HepG2 (cell line): Measurements from ENCODE around the gene NAV2. TPM values are rescaled to one million over a fixed set of nuclear protein-coding genes. Genes with fewer than 3 reads are reported as not detected.

Source experiments
- ATAC-seq: fragments of 200-7000 bp; cut with Tn5 transposase; 3 replicates; pipeline ENCODE4 v1.9.1; 2020; ENCODE audit warnings: mild to moderate bottlenecking, moderate library complexity
- BruUV-seq: library from RNA; stranded (reverse); fragments of 400-500 nt; replicated peaks from 2 replicates; lab custom pipeline; 2021; lab: Mats Ljungman, UMichigan
- CTCF ChIA-PET: fragments of 300-600 bp; formaldehyde crosslinking; extraction: SDS; loops from one replicate; lab custom pipeline; 2021; ENCODE audit warnings: low total read pairs, inconsistent platforms, low intra/inter-chr PET ratio; lab: Yijun Ruan, JAX
- POLR2A ChIA-PET: fragments of 350-600 bp; sonication (Branson Sonifier 250); formaldehyde crosslinking; loops from one replicate; lab custom pipeline; 2020; ENCODE audit warnings: antibody characterized with exemption, inconsistent platforms; lab: Yijun Ruan, JAX
- DNase-seq: peaks from one replicate; pipeline ENCODE4 v3.0.0-alpha.2; 2015; ENCODE audit warnings: low spot score
- FAIRE-seq: peaks from 3 replicates; lab custom pipeline; 2011; peaks lifted over from hg19 to GRCh38; lab: Jason Lieb, UNC
- H2AFZ ChIP-seq: one replicate; pipeline ENCODE4 v1.6.1; 2011; ENCODE audit warnings: low read length, inconsistent platforms
- H3K27ac ChIP-seq: fragments of 300-600 bp; 3 replicates; pipeline ENCODE4 v1.8.0; 2011; ENCODE audit warnings: mixed run types, mild to moderate bottlenecking, mixed read lengths, low read length, inconsistent platforms; ENCODE audit not compliant: insufficient read depth; ENCODE audit errors: extremely low read length
- H3K27me3 ChIP-seq, 2 experiments: fragments of 200-600 bp in 1 of 2; 2 replicates in 1 of 2; 3 replicates in 1 of 2; pipeline versions ENCODE4 v1.6.0 to v1.8.0; 2011; ENCODE audit warnings: low read length in 2 of 2, mild to moderate bottlenecking in 2 of 2, moderate library complexity in 2 of 2, inconsistent platforms in 1 of 2; ENCODE audit not compliant: insufficient read depth in 2 of 2, control insufficient read depth in 1 of 2
- H3K36me3 ChIP-seq, 2 experiments: fragments of 200-600 bp in 1 of 2; replicated peaks in 1 of 2; 2 replicates in 1 of 2; 3 replicates in 1 of 2; pipeline versions ENCODE4 v1.5.1 to v1.8.0; 2011; ENCODE audit warnings: low read length in 2 of 2, inconsistent platforms in 1 of 2; ENCODE audit not compliant: insufficient read depth in 2 of 2, control insufficient read depth in 1 of 2
- H3K4me1 ChIP-seq: 2 replicates; pipeline ENCODE4 v1.5.1; 2012; ENCODE audit warnings: low read length, inconsistent platforms; ENCODE audit not compliant: insufficient read depth
- H3K4me2 ChIP-seq: 2 replicates; pipeline ENCODE4 v1.6.0; 2011; ENCODE audit warnings: low read depth, low read length, inconsistent platforms
- H3K4me3 ChIP-seq, 3 experiments: fragments of 200-600 bp in 1 of 3; sonication (generic), shearing (Covaris generic) in 1 of 3; replicated peaks in 1 of 3; 2 replicates each; pipeline ENCODE4 v1.5.1; 2011 to 2016; ENCODE audit warnings: low read length in 3 of 3, inconsistent platforms in 2 of 3, low read depth in 2 of 3, mild to moderate bottlenecking in 2 of 3, control low read depth in 1 of 3, mixed read lengths in 1 of 3; ENCODE audit not compliant: insufficient read depth in 1 of 3
- H3K79me2 ChIP-seq: one replicate; pipeline ENCODE4 v1.6.1; 2011; ENCODE audit warnings: low read length, inconsistent platforms; ENCODE audit not compliant: insufficient read depth
- H3K9ac ChIP-seq: 2 replicates; pipeline ENCODE4 v1.6.0; 2011; ENCODE audit warnings: mild to moderate bottlenecking, low read depth, low read length, inconsistent platforms; ENCODE audit not compliant: insufficient read depth
- H3K9me3 ChIP-seq: 2 replicates; pipeline ENCODE4 v1.5.1; 2012; ENCODE audit warnings: mild to moderate bottlenecking, low read length
- H4K20me1 ChIP-seq: 2 replicates; pipeline ENCODE4 v1.6.0; 2011; ENCODE audit warnings: inconsistent platforms, mild to moderate bottlenecking, low read length, moderate library complexity; ENCODE audit not compliant: insufficient read depth
- ISL2 ChIP-seq: sonication (generic); formaldehyde crosslinking; IDR thresholded peaks from 2 replicates; pipeline ENCODE4 v1.5.0; 2020; ENCODE audit warnings: missing genetic modification reagents
- MAFK ChIP-seq, 2 experiments: IDR thresholded peaks in 1 of 2; conservative IDR thresholded peaks in 1 of 2; 2 replicates each; pipeline ENCODE4 v1.6.1; 2011; ENCODE audit warnings: improper control_type of control experiment in 2 of 2, low read length in 2 of 2
- PRMT3 ChIP-seq: sonication (generic); formaldehyde crosslinking; IDR thresholded peaks from 2 replicates; pipeline ENCODE4 v1.8.1; 2022; ENCODE audit warnings: low read depth, mild to moderate bottlenecking, moderate library complexity, missing genetic modification reagents, borderline replicate concordance
- ZNF484 ChIP-seq: sonication (generic); formaldehyde crosslinking; IDR thresholded peaks from 2 replicates; pipeline ENCODE4 v1.5.1; 2020; ENCODE audit warnings: mild to moderate bottlenecking, low read depth, missing genetic modification reagents, borderline replicate concordance
- ZNF703 ChIP-seq: sonication (generic); formaldehyde crosslinking; IDR thresholded peaks from 2 replicates; pipeline ENCODE4 v1.5.1; 2020; ENCODE audit warnings: missing genetic modification reagents, mild to moderate bottlenecking, moderate library complexity, borderline replicate concordance
- WGBS: methylation state at CpG from one replicate; pipeline ENCODE4 v1.1.6; 2017; ENCODE audit warnings: low lambda C conversion rate; 5-methylcytosine and 5-hydroxymethylcytosine counted together
- in situ Hi-C: cut with HindIII; loops from 2 replicates; pipeline ENCODE4 v1.10.0; 2017; ENCODE audit warnings: low pct_unique_long_range_greater_than_20kb; ENCODE audit not compliant: extremely low pct_ligation_motif_present
- intact Hi-C: fragments of 100-400 bp; cut with micrococcal nuclease; formaldehyde crosslinking; loops from one replicate; pipeline ENCODE4 v1.10.0; 2022; ENCODE audit not compliant: unreplicated experiment
- polyA plus RNA-seq, 8 experiments: library from polyadenylated mRNA; depleted of rRNA in 3 of 8; stranded (reverse) in 7 of 8; unstranded in 1 of 8; fragments of >200 nt; fragmentation: Illumina TruSeq in 4 of 8; extraction: Trizol in 4 of 8; gene quantifications; 2 replicates each; pipeline versions ENCODE4 v1.2.1 to v1.2.3, GENCODE V29; 2011 to 2016; ENCODE audit warnings: low read depth in 4 of 8, missing spikeins in 1 of 8, mixed read lengths in 1 of 8; ENCODE audit not compliant: insufficient read depth in 1 of 8
- total RNA-seq, 5 experiments: library from RNA; depleted of rRNA; stranded (reverse); fragments of >200 nt; fragmentation: Illumina TruSeq; extraction: Trizol; gene quantifications; 2 replicates each; pipeline ENCODE4 v1.2.3, GENCODE V29; 2016; ENCODE audit warnings: low read depth in 1 of 5
- TF ChIP-seq, protein P1 (sequence below): sonication (generic); formaldehyde crosslinking; IDR thresholded peaks from 2 replicates; pipeline ENCODE4 v1.4.0; 2020; ENCODE audit warnings: missing genetic modification reagents, borderline replicate concordance
- TF ChIP-seq, protein P2 (sequence below): sonication (generic); formaldehyde crosslinking; conservative IDR thresholded peaks from 2 replicates; pipeline ENCODE4 v1.8.0; 2022; ENCODE audit warnings: missing genetic modification reagents
- TF ChIP-seq, protein P3 (sequence below): sonication (generic); formaldehyde crosslinking; conservative IDR thresholded peaks from 2 replicates; pipeline ENCODE4 v1.4.0; 2020; ENCODE audit warnings: missing genetic modification reagents
- TF ChIP-seq, protein P4 (sequence below): IDR thresholded peaks from 2 replicates; pipeline ENCODE4 v1.6.1; 2016; ENCODE audit warnings: missing compliant biosample characterization, missing genetic modification reagents, borderline replicate concordance
- TF ChIP-seq, protein P5 (sequence below): sonication (generic); formaldehyde crosslinking; IDR thresholded peaks from 2 replicates; pipeline ENCODE4 v1.4.0; 2020; ENCODE audit warnings: mild to moderate bottlenecking, missing genetic modification reagents

NAV2 gene
- total and polyA plus RNA-seq, 2 of the 13 experiments (the other 11 are each of a cell fraction or from before 2014, with no cell fraction given), result 9.3 to 34.6 TPM

DNA sequence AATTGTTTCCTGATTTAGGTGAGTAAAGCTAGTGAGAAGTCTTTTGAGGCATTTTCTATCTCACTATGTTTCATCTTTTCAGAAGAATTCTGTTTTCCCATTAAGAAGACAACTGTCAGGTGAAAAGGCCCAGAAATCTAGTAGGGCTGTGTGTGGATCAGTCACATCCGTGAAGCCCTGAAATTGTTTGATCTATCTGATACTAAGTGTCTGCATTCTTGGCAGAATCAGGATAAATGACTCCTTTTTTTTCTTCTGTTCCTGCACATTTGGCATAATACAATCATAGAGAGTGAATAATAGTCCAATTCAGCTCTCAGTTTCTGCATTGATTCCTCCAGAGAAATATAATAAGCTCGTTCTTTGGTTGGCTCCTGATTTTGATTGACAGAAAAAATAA, 208.3 kb downstream of the NAV2 start:
- no peak overlapping the region for H3K4me3 ChIP-seq
- no peaks in the 10 kb centered on the region for H3K36me3 ChIP-seq
- FAIRE-seq (no peak), ATAC-seq (no peak), DNase-seq (no peak)
- no TSS peak for BruUV-seq
- H3K9me3 ChIP-seq, result no peaks in the 10 kb centered on the region
- no peak overlapping the region for H3K4me2 ChIP-seq
- ChIA-PET CTCF (no interaction called here), POLR2A (no interaction called here)
- H3K9ac ChIP-seq, result no peak overlapping the region
- in situ Hi-C loops, result no loop called here
- H4K20me1 ChIP-seq, result no peaks in the 10 kb centered on the region
- no peak overlapping the region for H2AFZ ChIP-seq
- H3K27me3 ChIP-seq, result no peaks in the 10 kb centered on the region
- H3K79me2 ChIP-seq, result no peaks in the 10 kb centered on the region
- intact Hi-C loops, result no loop called here
- H3K27ac ChIP-seq, result no peak overlapping the region
- peaks cover 34% of the 10 kb centered on the region for H3K4me1 ChIP-seq
- 83% methylated on average over 2 of the region's 2 CpGs for WGBS
- TF ChIP-seq PRMT3 (CRISPR knock-in tag) (no peak), ZNF703 (CRISPR knock-in tag) (no peak), MAFK (conservative IDR thresholded peaks at IDR 0.05 in 1 of 2, IDR thresholded peaks at IDR 0.05 in 1 of 2; ENCODE audit: low read length in 2 of 2) (no peak), ISL2 (no peak), ZNF484 (CRISPR knock-in tag) (no peak)
- TF ChIP-seq, protein P1, sequence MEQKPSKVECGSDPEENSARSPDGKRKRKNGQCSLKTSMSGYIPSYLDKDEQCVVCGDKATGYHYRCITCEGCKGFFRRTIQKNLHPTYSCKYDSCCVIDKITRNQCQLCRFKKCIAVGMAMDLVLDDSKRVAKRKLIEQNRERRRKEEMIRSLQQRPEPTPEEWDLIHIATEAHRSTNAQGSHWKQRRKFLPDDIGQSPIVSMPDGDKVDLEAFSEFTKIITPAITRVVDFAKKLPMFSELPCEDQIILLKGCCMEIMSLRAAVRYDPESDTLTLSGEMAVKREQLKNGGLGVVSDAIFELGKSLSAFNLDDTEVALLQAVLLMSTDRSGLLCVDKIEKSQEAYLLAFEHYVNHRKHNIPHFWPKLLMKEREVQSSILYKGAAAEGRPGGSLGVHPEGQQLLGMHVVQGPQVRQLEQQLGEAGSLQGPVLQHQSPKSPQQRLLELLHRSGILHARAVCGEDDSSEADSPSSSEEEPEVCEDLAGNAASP (CRISPR knock-in tag), result no peak
- TF ChIP-seq, protein P2, sequence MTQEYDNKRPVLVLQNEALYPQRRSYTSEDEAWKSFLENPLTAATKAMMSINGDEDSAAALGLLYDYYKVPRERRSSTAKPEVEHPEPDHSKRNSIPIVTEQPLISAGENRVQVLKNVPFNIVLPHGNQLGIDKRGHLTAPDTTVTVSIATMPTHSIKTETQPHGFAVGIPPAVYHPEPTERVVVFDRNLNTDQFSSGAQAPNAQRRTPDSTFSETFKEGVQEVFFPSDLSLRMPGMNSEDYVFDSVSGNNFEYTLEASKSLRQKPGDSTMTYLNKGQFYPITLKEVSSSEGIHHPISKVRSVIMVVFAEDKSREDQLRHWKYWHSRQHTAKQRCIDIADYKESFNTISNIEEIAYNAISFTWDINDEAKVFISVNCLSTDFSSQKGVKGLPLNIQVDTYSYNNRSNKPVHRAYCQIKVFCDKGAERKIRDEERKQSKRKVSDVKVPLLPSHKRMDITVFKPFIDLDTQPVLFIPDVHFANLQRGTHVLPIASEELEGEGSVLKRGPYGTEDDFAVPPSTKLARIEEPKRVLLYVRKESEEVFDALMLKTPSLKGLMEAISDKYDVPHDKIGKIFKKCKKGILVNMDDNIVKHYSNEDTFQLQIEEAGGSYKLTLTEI (CRISPR knock-in tag), result no peak
- TF ChIP-seq, protein P3, sequence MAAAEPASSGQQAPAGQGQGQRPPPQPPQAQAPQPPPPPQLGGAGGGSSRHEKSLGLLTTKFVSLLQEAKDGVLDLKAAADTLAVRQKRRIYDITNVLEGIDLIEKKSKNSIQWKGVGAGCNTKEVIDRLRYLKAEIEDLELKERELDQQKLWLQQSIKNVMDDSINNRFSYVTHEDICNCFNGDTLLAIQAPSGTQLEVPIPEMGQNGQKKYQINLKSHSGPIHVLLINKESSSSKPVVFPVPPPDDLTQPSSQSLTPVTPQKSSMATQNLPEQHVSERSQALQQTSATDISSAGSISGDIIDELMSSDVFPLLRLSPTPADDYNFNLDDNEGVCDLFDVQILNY (CRISPR knock-in tag), result no peak
- TF ChIP-seq, protein P4, sequence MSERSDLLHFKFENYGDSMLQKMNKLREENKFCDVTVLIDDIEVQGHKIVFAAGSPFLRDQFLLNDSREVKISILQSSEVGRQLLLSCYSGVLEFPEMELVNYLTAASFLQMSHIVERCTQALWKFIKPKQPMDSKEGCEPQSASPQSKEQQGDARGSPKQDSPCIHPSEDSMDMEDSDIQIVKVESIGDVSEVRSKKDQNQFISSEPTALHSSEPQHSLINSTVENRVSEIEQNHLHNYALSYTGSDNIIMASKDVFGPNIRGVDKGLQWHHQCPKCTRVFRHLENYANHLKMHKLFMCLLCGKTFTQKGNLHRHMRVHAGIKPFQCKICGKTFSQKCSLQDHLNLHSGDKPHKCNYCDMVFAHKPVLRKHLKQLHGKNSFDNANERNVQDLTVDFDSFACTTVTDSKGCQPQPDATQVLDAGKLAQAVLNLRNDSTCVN, result no peak
- TF ChIP-seq, protein P5, sequence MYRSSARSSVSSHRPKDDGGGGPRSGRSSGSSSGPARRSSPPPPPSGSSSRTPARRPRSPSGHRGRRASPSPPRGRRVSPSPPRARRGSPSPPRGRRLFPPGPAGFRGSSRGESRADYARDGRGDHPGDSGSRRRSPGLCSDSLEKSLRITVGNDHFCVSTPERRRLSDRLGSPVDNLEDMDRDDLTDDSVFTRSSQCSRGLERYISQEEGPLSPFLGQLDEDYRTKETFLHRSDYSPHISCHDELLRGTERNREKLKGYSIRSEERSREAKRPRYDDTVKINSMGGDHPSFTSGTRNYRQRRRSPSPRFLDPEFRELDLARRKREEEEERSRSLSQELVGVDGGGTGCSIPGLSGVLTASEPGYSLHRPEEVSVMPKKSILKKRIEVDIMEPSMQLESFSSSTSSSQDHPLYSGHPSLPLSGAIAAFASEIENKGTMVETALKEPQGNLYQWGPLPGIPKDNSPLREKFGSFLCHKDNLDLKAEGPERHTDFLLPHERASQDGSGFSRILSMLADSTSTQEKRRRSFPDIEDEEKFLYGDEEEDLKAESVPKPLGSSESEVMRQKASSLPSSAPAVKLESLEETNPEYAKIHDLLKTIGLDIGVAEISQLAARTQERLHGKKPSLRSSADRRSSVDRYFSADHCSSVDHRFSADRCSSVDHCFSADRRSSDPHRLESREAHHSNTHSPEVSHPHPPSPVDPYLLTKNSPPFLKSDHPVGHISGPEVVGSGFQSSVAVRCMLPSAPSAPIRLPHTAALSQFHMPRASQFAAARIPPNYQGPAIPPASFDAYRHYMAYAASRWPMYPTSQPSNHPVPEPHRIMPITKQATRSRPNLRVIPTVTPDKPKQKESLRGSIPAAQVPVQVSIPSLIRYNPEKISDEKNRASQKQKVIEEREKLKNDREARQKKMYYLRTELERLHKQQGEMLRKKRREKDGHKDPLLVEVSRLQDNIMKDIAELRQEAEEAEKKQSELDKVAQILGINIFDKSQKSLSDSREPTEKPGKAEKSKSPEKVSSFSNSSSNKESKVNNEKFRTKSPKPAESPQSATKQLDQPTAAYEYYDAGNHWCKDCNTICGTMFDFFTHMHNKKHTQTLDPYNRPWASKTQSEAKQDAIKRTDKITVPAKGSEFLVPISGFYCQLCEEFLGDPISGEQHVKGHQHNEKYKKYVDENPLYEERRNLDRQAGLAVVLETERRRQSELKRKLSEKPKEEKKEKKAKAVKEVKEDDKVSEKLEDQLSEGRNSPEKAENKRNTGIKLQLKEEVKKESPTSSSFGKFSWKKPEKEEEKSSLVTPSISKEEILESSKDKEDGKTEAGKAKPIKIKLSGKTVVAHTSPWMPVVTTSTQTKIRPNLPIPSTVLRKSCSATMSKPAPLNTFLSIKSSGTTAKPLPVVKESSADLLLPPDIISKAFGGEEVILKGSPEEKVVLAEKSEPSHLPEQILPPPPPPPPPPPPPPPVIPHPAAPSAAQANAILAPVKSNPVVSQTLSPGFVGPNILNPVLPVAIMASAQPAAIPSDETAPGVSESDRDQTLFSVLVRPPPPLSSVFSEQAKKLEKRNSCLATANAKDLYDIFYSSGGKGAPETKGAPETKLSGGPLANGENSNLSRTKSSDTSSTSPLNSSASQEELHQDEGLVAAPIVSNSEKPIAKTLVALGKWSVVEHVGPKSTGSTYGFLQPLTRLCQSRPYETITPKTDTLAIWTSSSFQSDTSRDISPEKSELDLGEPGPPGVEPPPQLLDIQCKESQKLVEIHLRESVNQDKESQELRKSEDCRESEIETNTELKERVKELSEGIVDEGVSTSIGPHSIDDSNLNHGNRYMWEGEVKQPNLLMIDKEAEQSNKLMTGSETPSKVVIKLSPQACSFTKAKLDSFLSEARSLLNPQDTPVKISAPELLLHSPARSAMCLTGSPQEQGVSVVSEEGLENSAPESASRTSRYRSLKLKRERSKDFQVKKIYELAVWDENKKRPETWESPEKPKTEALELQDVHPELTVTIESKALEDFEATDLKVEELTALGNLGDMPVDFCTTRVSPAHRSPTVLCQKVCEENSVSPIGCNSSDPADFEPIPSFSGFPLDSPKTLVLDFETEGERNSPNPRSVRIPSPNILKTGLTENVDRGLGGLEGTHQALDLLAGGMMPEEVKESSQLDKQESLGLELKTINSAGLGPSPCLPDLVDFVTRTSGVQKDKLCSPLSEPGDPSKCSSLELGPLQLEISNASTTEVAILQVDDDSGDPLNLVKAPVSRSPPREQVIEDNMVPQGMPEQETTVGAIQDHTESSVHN (CRISPR knock-in tag), result no peak
